Activated T-cell treated with anti-CD3 and anti-CD28 coated beads for 4 hours (primary cell): ENCODE measurements around the gene ZNF792.
"Not testable (repeated sequence)": the region's sequence is repeated elsewhere in the genome, so short reads cannot be mapped to it uniquely, and the experiment has no call there.

ENCODE experiments used
- DNase-seq: peaks from one replicate; pipeline ENCODE4 v3.0.0-alpha.2; 2020

The ZNF792 gene

GRCh38 chr19:34998777-34999497 lies 34.9 kb upstream of the ZNF792 start:
- no peak for DNase-seq

GRCh38 chr19:34998224-34998623 lies 34.2 kb upstream of the ZNF792 start:
- not testable (repeated sequence) for DNase-seq

- no peak for DNase-seq
Observed at GRCh38 chr19:34997071-34997617, 33.1 kb upstream of the ZNF792 start.

- no peak for DNase-seq
Observed at GRCh38 chr19:34995551-34995950, 31.5 kb upstream of the ZNF792 start.

- DNase-seq, result no peak
Observed at GRCh38 chr19:34994643-34995541, 30.9 kb upstream of the ZNF792 start.

- no peak for DNase-seq
Observed at GRCh38 chr19:34994286-34994642, 30.2 kb upstream of the ZNF792 start.

GRCh38 chr19:34992582-34992981 lies 28.6 kb upstream of the ZNF792 start:
- DNase-seq, result not testable (repeated sequence)

GRCh38 chr19:34991542-34992333 lies 27.7 kb upstream of the ZNF792 start:
- no peak for DNase-seq

- DNase-seq, result no peak
Observed at GRCh38 chr19:34990578-34991192, 26.7 kb upstream of the ZNF792 start.

- DNase-seq, result no peak
Observed at GRCh38 chr19:34989298-34989697, 25.3 kb upstream of the ZNF792 start.

- no peak for DNase-seq
Observed at GRCh38 chr19:34988119-34988518, 24.1 kb upstream of the ZNF792 start.

- DNase-seq, result no peak
Observed at GRCh38 chr19:34985249-34986022, 21.4 kb upstream of the ZNF792 start.

GRCh38 chr19:34984287-34984686 lies 20.3 kb upstream of the ZNF792 start:
- DNase-seq, result no peak

- DNase-seq, result no peak
Observed at GRCh38 chr19:34983786-34984185, 19.8 kb upstream of the ZNF792 start.

- no peak for DNase-seq
Observed at GRCh38 chr19:34982275-34982674, 18.2 kb upstream of the ZNF792 start.

- no peak for DNase-seq
Observed at GRCh38 chr19:34979819-34980640, 16.0 kb upstream of the ZNF792 start.

- no peak for DNase-seq
Observed at GRCh38 chr19:34976611-34977010, 12.6 kb upstream of the ZNF792 start.

GRCh38 chr19:34975056-34975455 lies 11.0 kb upstream of the ZNF792 start:
- no peak for DNase-seq

GRCh38 chr19:34974646-34975045 lies 10.6 kb upstream of the ZNF792 start:
- no peak for DNase-seq

- no peak for DNase-seq
Observed at GRCh38 chr19:34972163-34972705, 8.2 kb upstream of the ZNF792 start.
